Parietal lobe (tissue), 2 donors: ENCODE measurements around the gene ZIC3. TPM values are rescaled to one million over a fixed set of nuclear protein-coding genes. Genes with fewer than 3 reads are reported as not detected.

Experiments used
- small RNA-seq: library from RNA; depleted of rRNA; stranded (forward); fragments of <200 nt; gene quantifications from one replicate; pipeline ENCODE3, GENCODE V24; 2014; ENCODE audit warnings: low replicate concordance
- total RNA-seq: library from RNA; depleted of rRNA; stranded (reverse); fragments of >200 nt; gene quantifications from one replicate; pipeline ENCODE4 v1.2.3, GENCODE V29; 2014

The ZIC3 gene
- 1.9 TPM for total RNA-seq

DNA sequence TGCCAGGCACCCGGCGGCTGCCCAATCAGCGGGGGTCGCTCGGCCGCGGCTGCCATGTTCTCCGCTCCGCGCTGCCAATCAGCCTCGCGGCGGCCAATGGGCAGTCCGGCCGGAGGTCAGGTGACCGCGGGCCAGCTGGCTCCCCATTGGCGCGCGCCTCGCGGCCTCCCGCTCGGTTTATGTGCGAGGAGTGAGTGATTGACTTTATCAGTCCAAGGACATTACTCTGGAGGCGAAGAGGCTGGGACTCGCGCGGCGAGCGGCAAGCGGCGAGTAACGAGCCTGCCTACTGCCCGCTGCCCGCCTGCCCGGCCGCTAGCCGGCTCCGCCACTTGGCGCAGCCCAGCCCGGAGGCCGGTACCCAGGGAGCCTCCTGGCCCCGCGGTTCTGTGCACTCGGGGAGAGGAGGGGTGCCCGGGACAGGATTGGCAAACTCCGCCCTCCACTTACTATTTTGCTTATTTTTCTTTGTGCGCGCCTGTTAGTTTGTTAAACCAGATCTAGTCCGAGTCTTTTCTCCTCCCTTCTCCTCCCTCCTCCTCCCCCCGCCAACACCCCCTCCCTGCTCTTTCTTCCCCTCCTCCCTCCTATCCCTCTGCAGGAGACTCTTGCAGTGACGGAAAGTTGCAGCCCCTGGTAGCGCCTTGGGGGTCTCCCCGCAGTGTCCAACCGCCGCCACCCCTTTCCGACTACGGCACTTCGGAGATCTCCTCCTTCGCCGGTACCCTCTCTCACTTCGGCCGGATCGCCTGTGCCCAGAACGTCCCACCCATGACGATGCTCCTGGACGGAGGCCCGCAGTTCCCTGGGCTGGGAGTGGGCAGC is at the start of gene ZIC3:
TSS of gene ZIC3 (plus strand) at position 207 of the 825 bp plus-strand sequence. CDS start at position 772, 565 bp downstream.

Small RNAs within 50 kb of the gene (small RNA-seq; reads per million reads assigned to genes)
- gene RN7SL325P = not detected
